Uterus (tissue), 4 donors: Measurements from ENCODE around the gene MOCS3. TPM values are rescaled to one million over a fixed set of nuclear protein-coding genes. Genes with fewer than 3 reads are reported as not detected.

Experiments used
- DNase-seq, 2 donors: peaks; one replicate each; pipeline ENCODE4 v3.0.0-alpha.2; 2019 to 2020
- H3K27ac ChIP-seq, 2 donors: fragments of 200-600 bp; sonication (generic); 1 replicate in 1 of 2; 2 replicates in 1 of 2; pipeline ENCODE4 v1.5.1; 2016 to 2018
- H3K27me3 ChIP-seq, 2 donors: fragments of 200-600 bp; sonication (generic); one replicate each; pipeline ENCODE4 v1.5.1; 2018 to 2019; ENCODE audit warnings: control low read depth in 1 of 2
- H3K36me3 ChIP-seq, 2 donors: fragments of 200-600 bp; sonication (generic); one replicate each; pipeline ENCODE4 v1.5.1; 2019; ENCODE audit warnings: control low read depth in 1 of 2
- H3K4me1 ChIP-seq, 2 donors: fragments of 200-600 bp; sonication (generic); one replicate each; pipeline ENCODE4 v1.5.1; 2018 to 2019; ENCODE audit warnings: control low read depth in 1 of 2
- H3K4me3 ChIP-seq, 2 donors: fragments of 200-600 bp; sonication (generic); 1 replicate in 1 of 2; 2 replicates in 1 of 2; pipeline ENCODE4 v1.5.1; 2018 to 2019; ENCODE audit warnings: mild to moderate bottlenecking in 1 of 2
- H3K9me3 ChIP-seq, 2 donors: fragments of 200-600 bp; sonication (generic); one replicate each; pipeline ENCODE4 v1.5.1; 2019; ENCODE audit warnings: control low read depth in 1 of 2
- CTCF ChIP-seq, 4 experiments: fragments of 200-600 bp in 2 of 4; fragments of 450-650 bp in 2 of 4; sonication (generic) in 2 of 4; IDR thresholded peaks; one replicate each; pipeline ENCODE4 v1.5.1; 2016 to 2019; ENCODE audit warnings: antibody characterized with exemption in 4 of 4, mild to moderate bottlenecking in 2 of 4, moderate library complexity in 1 of 4
- POLR2A ChIP-seq, 2 donors: fragments of 450-650 bp; IDR thresholded peaks; one replicate each; pipeline ENCODE4 v1.6.1; 2016; ENCODE audit warnings: antibody characterized with exemption in 2 of 2, mild to moderate bottlenecking in 1 of 2, moderate library complexity in 1 of 2
- intact Hi-C: fragments of 100-400 bp; cut with DNase I; formaldehyde crosslinking; loops from one replicate; pipeline ENCODE4 v1.15.1; 2023; ENCODE audit warnings: low total_unique reads
- total RNA-seq, 4 donors: library from RNA; depleted of rRNA in 3 of 4; stranded (reverse); fragments of >200 nt in 3 of 4; gene quantifications; one replicate each; pipeline versions ENCODE4 v1.1.0 to v1.2.4, GENCODE V29; 2014 to 2023
- donor health status: DM: yes; HTN: yes; CAD: no.

The MOCS3 gene
- 1 to 10 TPM in 3 of 4 donors, under 1 TPM in 1; 0.59 to 8.2 (median 5.9) TPM for total RNA-seq

- Histone ChIP-seq H3K9me3 (no peaks in the 10 kb centered on the region), H3K27ac (peak within 1 kb of the TSS; percentile 88 to 93), H3K36me3 (no peaks in the 10 kb centered on the region), H3K4me1 (peaks cover 0 to 13% of the 10 kb centered on the region in 2 donors), H3K27me3 (no peaks in the 10 kb centered on the region), H3K4me3 (peak within 1 kb of the TSS; percentile 89 to 97)
- TF ChIP-seq POLR2A (IDR thresholded peaks at IDR 0.05) (no peak), CTCF (IDR thresholded peaks at IDR 0.05) (no peak)
- peak; percentile 77 to 85 for DNase-seq
- intact Hi-C loops, result no loop called here
Observed at GRCh38 chr20:50958615-50959542, at the start of gene MOCS3. Gene MOCS3, plus strand, starts transcription at chr20:50958818. Its CDS starts 25 bp downstream, at chr20:50958843.

- no peaks in the 10 kb centered on the region for H3K9me3 ChIP-seq
- no peaks in the 10 kb centered on the region for H3K27me3 ChIP-seq
- H3K36me3 ChIP-seq, result no peaks in the 10 kb centered on the region
- intact Hi-C loops, result no loop called here
- peaks cover 10 to 12% of the 10 kb centered on the region in 2 donors for H3K4me1 ChIP-seq
- no peak overlapping the region for H3K4me3 ChIP-seq
- no peak for TF ChIP-seq CTCF (IDR thresholded peaks at IDR 0.05)
- no peak for TF ChIP-seq POLR2A (IDR thresholded peaks at IDR 0.05)
- DNase-seq, result no peak
- H3K27ac ChIP-seq, result no peak overlapping the region
Observed at GRCh38 chr20:50909413-50909812, 49.2 kb upstream of the MOCS3 start.

- Histone ChIP-seq H3K27ac (peak overlapping the region in 1 of 2 donors; percentile 31), H3K27me3 (no peaks in the 10 kb centered on the region), H3K4me3 (no peak overlapping the region), H3K9me3 (no peaks in the 10 kb centered on the region), H3K36me3 (no peaks in the 10 kb centered on the region), H3K4me1 (peaks cover 10 to 12% of the 10 kb centered on the region in 2 donors)
- TF ChIP-seq CTCF (IDR thresholded peaks at IDR 0.05) (no peak), POLR2A (IDR thresholded peaks at IDR 0.05) (no peak)
- no peak for DNase-seq
- intact Hi-C loops, result no loop called here
Observed at GRCh38 chr20:50911030-50911429, 47.6 kb upstream of the MOCS3 start.

GRCh38 chr20:50911716-50912115, 46.9 kb upstream of the MOCS3 start:
- H3K9me3 ChIP-seq, result no peaks in the 10 kb centered on the region
- no peaks in the 10 kb centered on the region for H3K36me3 ChIP-seq
- no peak for DNase-seq
- no peaks in the 10 kb centered on the region for H3K27me3 ChIP-seq
- peak overlapping the region in 1 of 2 donors; percentile 22 for H3K27ac ChIP-seq
- TF ChIP-seq POLR2A (IDR thresholded peaks at IDR 0.05) (no peak), CTCF (IDR thresholded peaks at IDR 0.05) (no peak)
- intact Hi-C loops, result no loop called here
- peaks cover 10 to 12% of the 10 kb centered on the region in 2 donors for H3K4me1 ChIP-seq
- H3K4me3 ChIP-seq, result no peak overlapping the region

GRCh38 chr20:50913690-50914375, 44.8 kb upstream of the MOCS3 start:
- H3K36me3 ChIP-seq, result no peaks in the 10 kb centered on the region
- intact Hi-C loops, result no loop called here
- no peak for DNase-seq
- no peak overlapping the region for H3K4me3 ChIP-seq
- peaks cover 12 to 25% of the 10 kb centered on the region in 2 donors for H3K4me1 ChIP-seq
- TF ChIP-seq POLR2A (IDR thresholded peaks at IDR 0.05) (no peak), CTCF (IDR thresholded peaks at IDR 0.05) (no peak)
- H3K27ac ChIP-seq, result peak overlapping the region; percentile 10 to 48
- H3K9me3 ChIP-seq, result no peaks in the 10 kb centered on the region
- H3K27me3 ChIP-seq, result no peaks in the 10 kb centered on the region
